Neuron (in vitro differentiated cells): ENCODE measurements around the gene ISCA1.
"Not testable (repeated sequence)": the region's sequence is repeated elsewhere in the genome, so short reads cannot be mapped to it uniquely, and the experiment has no call there.

ENCODE experiments used
- H2AFZ ChIP-seq: one replicate; pipeline ENCODE4 v1.6.1; 2013; ENCODE audit warnings: low read depth, mild to moderate bottlenecking, inconsistent platforms, low read length, moderate library complexity
- H3K27me3 ChIP-seq: one replicate; pipeline ENCODE4 v1.6.1; 2013; ENCODE audit warnings: low read length; ENCODE audit not compliant: insufficient read depth
- H3K36me3 ChIP-seq: one replicate; pipeline ENCODE4 v1.6.1; 2013; ENCODE audit warnings: low read length; ENCODE audit not compliant: insufficient read depth
- H3K4me1 ChIP-seq: one replicate; pipeline ENCODE4 v1.6.1; 2013; ENCODE audit warnings: low read length; ENCODE audit not compliant: insufficient read depth
- H3K4me3 ChIP-seq: 2 replicates; pipeline ENCODE4 v1.5.1; 2013; ENCODE audit warnings: mild to moderate bottlenecking, low read length, moderate library complexity
- H3K9me3 ChIP-seq: one replicate; pipeline ENCODE4 v1.6.1; 2013; ENCODE audit warnings: low read length

ISCA1 gene

DNA sequence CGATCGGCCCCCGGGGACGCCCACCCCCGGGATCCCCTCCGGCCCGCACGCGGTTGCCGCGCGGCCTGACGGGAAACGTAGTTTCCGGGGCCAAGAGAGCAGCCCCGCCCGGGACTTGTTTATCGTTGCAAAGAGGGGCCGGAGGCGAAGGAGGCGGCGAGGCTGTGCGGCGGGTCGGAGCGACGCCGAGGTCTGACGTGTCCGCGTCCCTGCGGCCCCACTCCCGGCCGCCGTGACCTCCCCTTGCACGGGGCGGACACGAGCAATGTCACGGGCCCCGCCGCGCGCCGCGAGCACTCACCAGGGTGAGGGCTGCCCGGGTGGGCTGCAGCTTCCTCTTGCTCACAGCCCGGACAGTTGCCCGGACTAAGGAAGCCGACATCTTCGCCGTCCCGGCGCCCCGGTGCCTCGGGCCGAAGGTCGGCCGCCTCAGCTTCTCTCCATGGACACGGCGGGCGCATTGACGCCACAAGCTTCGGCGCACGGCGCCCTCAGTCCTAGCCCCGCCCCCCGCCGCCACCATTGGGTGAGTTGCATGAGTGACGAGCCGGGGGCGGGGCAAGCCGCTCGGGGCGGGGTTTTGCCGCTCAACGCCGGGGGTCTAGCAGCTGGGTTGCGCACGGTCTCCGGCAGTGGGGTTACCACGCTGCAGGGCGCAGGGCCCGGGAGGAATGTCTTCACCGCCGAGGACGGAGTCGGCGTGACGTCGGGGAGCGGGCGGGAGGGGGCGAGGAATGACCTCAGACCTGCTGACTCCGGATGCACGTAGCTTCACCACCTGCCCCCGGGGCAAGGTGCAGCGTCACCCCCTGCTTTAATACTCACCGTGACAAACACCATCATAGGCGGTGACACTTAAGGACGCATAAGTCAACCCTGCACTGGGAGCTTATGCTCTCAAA is at the start of gene ISCA1:
Gene ISCA1 (minus strand): TSS at position 462 of the 902 bp plus-strand sequence. CDS start 80 bp downstream, at position 382.
- no peaks in the 10 kb centered on the region for H3K9me3 ChIP-seq
- peak within 1 kb of the TSS; percentile 6 for H2AFZ ChIP-seq
- peaks cover 25% of the 10 kb centered on the region for H3K4me1 ChIP-seq
- peaks cover 2% of the 10 kb centered on the region for H3K36me3 ChIP-seq
- no peaks in the 10 kb centered on the region for H3K27me3 ChIP-seq
- peak within 1 kb of the TSS; percentile 61 for H3K4me3 ChIP-seq

DNA sequence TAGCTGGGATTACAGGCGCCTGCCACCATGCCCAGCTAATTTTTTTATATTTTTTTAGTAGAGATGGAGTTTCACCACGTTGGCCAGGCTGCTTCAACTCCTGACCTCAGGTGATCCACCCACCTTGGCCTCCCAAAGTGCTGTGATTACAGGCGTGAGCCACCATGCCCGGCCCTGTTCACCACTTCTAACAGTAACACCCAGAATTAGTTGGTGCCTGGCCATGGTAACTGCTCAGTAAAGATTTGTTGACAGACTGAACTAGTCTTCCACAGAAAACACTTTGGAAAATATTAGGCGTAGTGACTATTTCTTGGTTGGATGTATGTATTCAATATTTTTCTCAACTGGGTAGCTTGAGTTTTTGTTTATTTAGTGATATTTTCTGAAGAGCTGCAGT is 47.8 kb upstream of the ISCA1 start:
- H3K36me3 ChIP-seq = peaks cover 43% of the 10 kb centered on the region
- peaks cover 4% of the 10 kb centered on the region for H3K4me1 ChIP-seq
- no peak overlapping the region for H2AFZ ChIP-seq
- no peak overlapping the region for H3K4me3 ChIP-seq
- H3K9me3 ChIP-seq = no peaks in the 10 kb centered on the region
- H3K27me3 ChIP-seq = no peaks in the 10 kb centered on the region

DNA sequence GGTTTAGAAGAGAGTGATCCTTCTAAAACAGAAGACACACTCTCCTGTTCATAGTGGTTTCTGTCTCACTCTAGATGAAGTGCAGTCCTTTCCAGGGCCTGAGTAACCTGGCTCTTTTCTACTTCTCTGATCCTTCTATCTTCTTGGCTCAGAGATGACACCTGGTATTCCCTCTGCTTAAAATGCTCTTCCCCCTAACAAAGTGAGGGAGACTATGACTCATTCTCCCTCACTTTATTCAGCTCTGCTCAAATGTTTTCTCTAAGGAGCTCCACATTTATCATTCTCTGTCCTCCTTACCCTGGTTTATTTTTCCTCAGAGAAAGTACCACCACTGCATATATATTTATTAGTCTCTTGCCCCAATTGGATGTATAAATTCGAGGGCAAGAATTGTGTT is 47.3 kb upstream of the ISCA1 start:
- no peak overlapping the region for H3K4me3 ChIP-seq
- H3K9me3 ChIP-seq = no peaks in the 10 kb centered on the region
- no peaks in the 10 kb centered on the region for H3K27me3 ChIP-seq
- peaks cover 4% of the 10 kb centered on the region for H3K4me1 ChIP-seq
- peaks cover 43% of the 10 kb centered on the region for H3K36me3 ChIP-seq
- no peak overlapping the region for H2AFZ ChIP-seq

- no peak overlapping the region for H3K4me3 ChIP-seq
- no peak overlapping the region for H2AFZ ChIP-seq
- no peaks in the 10 kb centered on the region for H3K27me3 ChIP-seq
- no peaks in the 10 kb centered on the region for H3K9me3 ChIP-seq
- peaks cover 4% of the 10 kb centered on the region for H3K4me1 ChIP-seq
- peaks cover 48% of the 10 kb centered on the region for H3K36me3 ChIP-seq
These were observed 45.8 kb upstream of the ISCA1 start for GRCh38 chr9:86328156-86328555.

DNA sequence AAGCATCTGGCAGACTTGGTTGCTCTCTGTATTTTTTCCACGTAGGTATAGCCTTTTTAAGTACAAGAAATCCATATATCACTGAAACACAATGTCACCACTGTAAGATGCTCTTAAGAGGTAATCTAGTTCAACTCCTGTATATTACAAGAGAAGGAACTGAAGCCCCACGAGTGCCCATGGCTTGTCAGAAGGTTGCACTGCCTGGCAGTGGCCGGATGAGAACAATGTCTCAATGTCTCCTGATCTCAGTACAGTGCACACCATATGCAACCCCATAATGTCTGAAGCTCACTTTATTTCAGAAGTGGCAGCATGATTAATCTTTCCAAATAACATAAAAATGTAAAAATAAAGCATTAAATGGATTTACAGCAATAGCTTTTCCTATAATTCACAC is 44.2 kb upstream of the ISCA1 start:
- no peak overlapping the region for H3K4me3 ChIP-seq
- H2AFZ ChIP-seq = no peak overlapping the region
- H3K27me3 ChIP-seq = no peaks in the 10 kb centered on the region
- peaks cover 4% of the 10 kb centered on the region for H3K4me1 ChIP-seq
- H3K9me3 ChIP-seq = no peaks in the 10 kb centered on the region
- H3K36me3 ChIP-seq = peaks cover 60% of the 10 kb centered on the region

- Histone ChIP-seq H3K9me3 (no peaks in the 10 kb centered on the region), H3K36me3 (peaks cover 72% of the 10 kb centered on the region), H3K4me1 (peaks cover 4% of the 10 kb centered on the region), H2AFZ (no peak overlapping the region), H3K27me3 (no peaks in the 10 kb centered on the region), H3K4me3 (no peak overlapping the region)
These were observed 42.6 kb upstream of the ISCA1 start for GRCh38 chr9:86324901-86325300.

GRCh38 chr9:86324308-86324707 is 42.0 kb upstream of the ISCA1 start:
- H3K9me3 ChIP-seq = no peaks in the 10 kb centered on the region
- H3K27me3 ChIP-seq = no peaks in the 10 kb centered on the region
- no peak overlapping the region for H2AFZ ChIP-seq
- peaks cover 4% of the 10 kb centered on the region for H3K4me1 ChIP-seq
- H3K36me3 ChIP-seq = peaks cover 72% of the 10 kb centered on the region
- no peak overlapping the region for H3K4me3 ChIP-seq

GRCh38 chr9:86322973-86323644 is 40.8 kb upstream of the ISCA1 start:
- Histone ChIP-seq H3K4me1 (peaks cover 2% of the 10 kb centered on the region), H3K36me3 (peaks cover 82% of the 10 kb centered on the region), H3K27me3 (no peaks in the 10 kb centered on the region), H3K9me3 (no peaks in the 10 kb centered on the region), H2AFZ (no peak overlapping the region), H3K4me3 (no peak overlapping the region)

DNA sequence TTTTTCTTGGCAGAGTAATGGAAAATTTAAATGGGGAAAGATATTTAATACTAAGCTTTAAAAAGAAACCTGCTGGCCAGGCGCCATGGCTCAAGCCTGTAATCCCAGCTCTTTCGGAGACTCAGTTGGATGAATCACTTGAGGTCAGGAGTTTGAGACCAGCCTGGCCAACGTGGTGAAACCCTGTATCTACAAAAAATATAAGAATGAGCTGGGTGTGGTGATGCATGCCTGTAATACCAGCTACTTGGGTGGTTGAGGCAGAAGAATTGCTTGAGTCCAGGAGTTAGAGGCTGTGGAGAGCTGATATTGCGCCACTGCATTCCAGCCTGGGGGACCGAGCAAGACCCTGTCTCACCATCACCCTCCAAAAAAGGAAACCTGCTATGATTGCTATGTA is 39.0 kb upstream of the ISCA1 start:
- Histone ChIP-seq H3K9me3 (no peaks in the 10 kb centered on the region), H3K27me3 (no peaks in the 10 kb centered on the region), H3K4me1 (no peaks in the 10 kb centered on the region), H3K36me3 (peaks cover 84% of the 10 kb centered on the region), H3K4me3 (no peak overlapping the region), H2AFZ (no peak overlapping the region)

DNA sequence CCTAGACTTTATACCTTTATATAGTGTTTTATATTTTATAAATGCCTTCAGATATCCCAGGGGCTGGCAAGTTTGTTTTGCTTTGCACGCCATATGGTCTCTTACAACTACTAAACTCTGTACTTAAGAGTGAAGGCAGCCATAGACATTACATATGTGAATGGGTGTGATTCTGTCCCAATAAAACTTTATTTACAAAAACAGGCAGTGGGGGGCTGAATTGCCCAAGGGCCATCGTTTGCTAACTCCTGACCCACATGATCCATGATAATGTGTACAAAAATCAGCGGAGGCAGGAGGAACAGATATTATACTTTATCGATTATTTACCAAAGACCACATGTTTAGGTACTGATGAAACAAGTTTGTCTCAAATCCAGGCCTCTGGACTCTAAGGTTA is 35.8 kb upstream of the ISCA1 start:
- H3K36me3 ChIP-seq = peaks cover 83% of the 10 kb centered on the region
- H3K27me3 ChIP-seq = no peaks in the 10 kb centered on the region
- peaks cover 3% of the 10 kb centered on the region for H3K9me3 ChIP-seq
- no peak overlapping the region for H2AFZ ChIP-seq
- H3K4me3 ChIP-seq = no peak overlapping the region
- H3K4me1 ChIP-seq = no peaks in the 10 kb centered on the region

GRCh38 chr9:86315078-86315477 is 32.7 kb upstream of the ISCA1 start:
- H3K36me3 ChIP-seq = peaks cover 69% of the 10 kb centered on the region
- peaks cover 5% of the 10 kb centered on the region for H3K9me3 ChIP-seq
- no peak overlapping the region for H3K4me3 ChIP-seq
- H3K27me3 ChIP-seq = no peaks in the 10 kb centered on the region
- H3K4me1 ChIP-seq = no peaks in the 10 kb centered on the region
- no peak overlapping the region for H2AFZ ChIP-seq

DNA sequence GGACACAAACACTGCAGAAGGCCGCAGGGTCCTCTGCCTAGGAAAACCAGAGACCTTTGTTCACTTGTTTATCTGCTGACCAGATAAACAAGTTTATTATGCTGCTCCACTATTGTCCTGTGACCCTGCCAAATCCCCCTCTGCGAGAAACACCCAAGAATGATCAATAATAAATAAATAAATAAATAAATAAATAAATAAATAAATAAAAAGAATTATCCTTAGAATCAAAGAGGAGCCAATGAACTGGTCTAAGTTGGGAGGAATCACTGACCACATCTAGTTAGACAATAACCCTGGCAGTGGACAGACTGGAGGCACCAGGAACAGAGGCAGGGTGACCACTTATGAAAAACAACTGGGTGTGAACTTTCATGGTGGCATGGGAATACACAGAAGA is 30.6 kb upstream of the ISCA1 start:
- H3K27me3 ChIP-seq, H2AFZ ChIP-seq, H3K4me3 ChIP-seq, H3K4me1 ChIP-seq, H3K9me3 ChIP-seq: not testable (repeated sequence)
- H3K36me3 ChIP-seq = peaks cover 66% of the 10 kb centered on the region

DNA sequence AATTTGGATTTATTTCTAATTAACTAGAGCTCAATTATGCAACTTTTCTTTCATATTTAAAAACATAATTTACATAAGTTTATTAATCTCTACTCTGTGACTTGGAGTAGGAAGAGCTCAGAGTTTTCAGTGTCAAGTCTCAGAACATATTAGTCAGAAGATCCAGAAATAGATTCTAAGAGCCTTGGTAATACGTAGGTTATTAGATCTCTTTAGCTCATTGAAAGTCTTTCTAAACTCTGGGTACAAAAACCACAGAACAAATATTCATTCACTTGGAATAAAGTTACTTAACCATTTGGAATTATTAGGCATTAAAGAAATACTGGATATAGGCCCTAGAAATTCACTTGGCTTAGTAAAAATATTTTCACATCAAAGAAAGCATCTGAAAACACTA is 26.3 kb upstream of the ISCA1 start:
- Histone ChIP-seq H3K4me1 (no peaks in the 10 kb centered on the region), H3K36me3 (peaks cover 59% of the 10 kb centered on the region), H3K9me3 (peaks cover 2% of the 10 kb centered on the region), H3K4me3 (no peak overlapping the region), H3K27me3 (no peaks in the 10 kb centered on the region), H2AFZ (no peak overlapping the region)
